Myocyte (in vitro differentiated cells): ENCODE data around the gene RARRES2. TPM values are rescaled to one million over a fixed set of nuclear protein-coding genes. Genes with fewer than 3 reads are reported as not detected.
A peak's percentile ranks its signal among the peaks of the same experiment; 100 is the strongest.

Experiments
- DNase-seq: peaks from one replicate; pipeline ENCODE4 v3.0.0-alpha.2; 2012; ENCODE audit warnings: low read depth
- total RNA-seq: library from RNA; depleted of rRNA; stranded (reverse); fragments of >200 nt; gene quantifications from 2 replicates; pipeline ENCODE4 v1.2.3, GENCODE V29; 2014

RARRES2 gene
- total RNA-seq, 1 donor from 2014 or later, result 202 TPM

- no peak for DNase-seq
These were observed 3.1 kb downstream of the RARRES2 start for GRCh38 chr7:150338166-150338829.

GRCh38 chr7:150337659-150338081, 3.8 kb downstream of the RARRES2 start:
- peak; percentile 90 for DNase-seq

GRCh38 chr7:150337179-150337578, 4.2 kb downstream of the RARRES2 start:
- DNase-seq, result no peak

- DNase-seq, result no peak
These were observed 4.7 kb downstream of the RARRES2 start for GRCh38 chr7:150336746-150337145.

GRCh38 chr7:150335774-150336112, 5.7 kb downstream of the RARRES2 start:
- no peak for DNase-seq

- DNase-seq, result peak; percentile 62
These were observed 6.2 kb downstream of the RARRES2 start for GRCh38 chr7:150335108-150335773.

GRCh38 chr7:150334108-150334507, 7.3 kb downstream of the RARRES2 start:
- no peak for DNase-seq

GRCh38 chr7:150333659-150334058, 7.8 kb downstream of the RARRES2 start:
- no peak for DNase-seq

GRCh38 chr7:150332852-150333635, 8.4 kb downstream of the RARRES2 start:
- no peak for DNase-seq

GRCh38 chr7:150330211-150330885, 11.1 kb downstream of the RARRES2 start:
- DNase-seq, result peak; percentile 24

- peak; percentile 95 for DNase-seq
These were observed 11.9 kb downstream of the RARRES2 start for GRCh38 chr7:150329331-150330120.

GRCh38 chr7:150327308-150327707, 14.1 kb downstream of the RARRES2 start:
- no peak for DNase-seq

GRCh38 chr7:150326657-150327268, 14.7 kb downstream of the RARRES2 start:
- no peak for DNase-seq

- no peak for DNase-seq
These were observed 15.5 kb downstream of the RARRES2 start for GRCh38 chr7:150325901-150326300.

GRCh38 chr7:150325110-150325611, 16.3 kb downstream of the RARRES2 start:
- peak; percentile 76 for DNase-seq

- DNase-seq, result peak; percentile 7
These were observed 17.0 kb downstream of the RARRES2 start for GRCh38 chr7:150324373-150324961.

GRCh38 chr7:150323682-150324372, 17.6 kb downstream of the RARRES2 start:
- DNase-seq, result no peak

- DNase-seq, result no peak
These were observed 18.4 kb downstream of the RARRES2 start, which contains the start of the genes ACTR3C and LRRC61 for GRCh38 chr7:150322833-150323681. TSS of gene ACTR3C (minus strand) at chr7:150323545. CDS start at chr7:150295296, 28,249 bp downstream. TSS of gene LRRC61 (plus strand) at chr7:150323355. CDS start at chr7:150336862, 13,507 bp downstream.
